ENCODE data around the gene FGD2. TPM values are rescaled to one million over a fixed set of nuclear protein-coding genes. Genes with fewer than 3 reads are reported as not detected.

FGD2 gene
- total and polyA plus RNA-seq, 7 donors: 3.7 to 40.8 (median 20.1) TPM

- peak overlapping the region in 1 of 4 donors; percentile 19 for H3K27ac ChIP-seq
- no peaks in the 10 kb centered on the region for H3K9me3 ChIP-seq
- intact Hi-C loops (cut with DNase I): no loop called here
- TF ChIP-seq, protein P1, sequence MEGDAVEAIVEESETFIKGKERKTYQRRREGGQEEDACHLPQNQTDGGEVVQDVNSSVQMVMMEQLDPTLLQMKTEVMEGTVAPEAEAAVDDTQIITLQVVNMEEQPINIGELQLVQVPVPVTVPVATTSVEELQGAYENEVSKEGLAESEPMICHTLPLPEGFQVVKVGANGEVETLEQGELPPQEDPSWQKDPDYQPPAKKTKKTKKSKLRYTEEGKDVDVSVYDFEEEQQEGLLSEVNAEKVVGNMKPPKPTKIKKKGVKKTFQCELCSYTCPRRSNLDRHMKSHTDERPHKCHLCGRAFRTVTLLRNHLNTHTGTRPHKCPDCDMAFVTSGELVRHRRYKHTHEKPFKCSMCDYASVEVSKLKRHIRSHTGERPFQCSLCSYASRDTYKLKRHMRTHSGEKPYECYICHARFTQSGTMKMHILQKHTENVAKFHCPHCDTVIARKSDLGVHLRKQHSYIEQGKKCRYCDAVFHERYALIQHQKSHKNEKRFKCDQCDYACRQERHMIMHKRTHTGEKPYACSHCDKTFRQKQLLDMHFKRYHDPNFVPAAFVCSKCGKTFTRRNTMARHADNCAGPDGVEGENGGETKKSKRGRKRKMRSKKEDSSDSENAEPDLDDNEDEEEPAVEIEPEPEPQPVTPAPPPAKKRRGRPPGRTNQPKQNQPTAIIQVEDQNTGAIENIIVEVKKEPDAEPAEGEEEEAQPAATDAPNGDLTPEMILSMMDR (IDR thresholded peaks at IDR 0.05): no peak
- no peak for TF ChIP-seq EP300 (IDR thresholded peaks at IDR 0.05)
- no peak overlapping the region for H3K4me3 ChIP-seq
- peaks cover 0 to 30% (median 24%) of the 10 kb centered on the region in 4 donors for H3K4me1 ChIP-seq
- peaks cover 71 to 82% (median 79%) of the 10 kb centered on the region in 4 donors for H3K36me3 ChIP-seq
- no peaks in the 10 kb centered on the region for H3K27me3 ChIP-seq
- no peak for DNase-seq
- 91 to 95% methylated on average over 7 of the region's 7 CpGs for WGBS, 2 donors
These were observed 30.0 kb upstream of the FGD2 start for GRCh38 chr6:36975231-36976006.

GRCh38 chr6:36976007-36976264, 29.5 kb upstream of the FGD2 start:
- Histone ChIP-seq H3K4me3 (no peak overlapping the region), H3K9me3 (no peaks in the 10 kb centered on the region), H3K27me3 (no peaks in the 10 kb centered on the region), H3K4me1 (peaks cover 0 to 35% (median 29%) of the 10 kb centered on the region in 4 donors), H3K27ac (peak overlapping the region in 1 of 4 donors; percentile 19), H3K36me3 (peaks cover 66 to 77% (median 73%) of the 10 kb centered on the region in 4 donors)
- TF ChIP-seq, protein P1 (IDR thresholded peaks at IDR 0.05): no peak
- no peak for TF ChIP-seq POLR2AphosphoS5 (IDR thresholded peaks at IDR 0.05)
- TF ChIP-seq EP300 (IDR thresholded peaks at IDR 0.05): no peak
- TF ChIP-seq POLR2A (IDR thresholded peaks at IDR 0.05): no peak
- 92 to 96% methylated on average over 4 of the region's 4 CpGs for WGBS, 2 donors
- no peak for DNase-seq
- intact Hi-C loops (cut with DNase I): no loop called here

DNA sequence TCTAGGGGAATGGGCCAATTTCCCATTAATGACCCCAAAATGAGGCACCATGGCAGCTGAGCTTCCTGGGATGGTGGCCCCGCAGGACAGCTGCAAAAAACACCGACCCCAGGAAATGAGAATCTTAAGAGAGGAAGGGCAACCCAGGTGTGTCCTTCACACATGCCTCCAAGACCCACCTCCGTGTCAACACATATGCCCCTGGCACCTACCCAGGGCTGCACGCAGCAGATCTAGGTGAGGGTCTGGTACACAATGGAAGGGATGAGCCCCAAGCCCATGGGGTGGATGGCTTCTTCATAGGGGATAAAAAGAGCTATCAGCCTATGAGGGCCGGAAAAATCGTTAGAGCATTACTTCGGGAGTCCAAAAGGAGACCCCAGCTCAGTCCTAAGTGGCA, 28.9 kb upstream of the FGD2 start:
- H3K36me3 ChIP-seq: peaks cover 60 to 71% (median 68%) of the 10 kb centered on the region in 4 donors
- H3K9me3 ChIP-seq: no peaks in the 10 kb centered on the region
- H3K27ac ChIP-seq: no peak overlapping the region
- intact Hi-C loops (cut with DNase I): no loop called here
- H3K4me3 ChIP-seq: no peak overlapping the region
- 94 to 97% methylated on average over 7 of the region's 7 CpGs for WGBS, 2 donors
- no peak for DNase-seq
- H3K27me3 ChIP-seq: no peaks in the 10 kb centered on the region
- TF ChIP-seq EP300 (IDR thresholded peaks at IDR 0.05) (no peak), POLR2A (IDR thresholded peaks at IDR 0.05) (no peak), POLR2AphosphoS5 (IDR thresholded peaks at IDR 0.05) (no peak)
- TF ChIP-seq, protein P1 (IDR thresholded peaks at IDR 0.05): no peak
- peaks cover 0 to 41% (median 35%) of the 10 kb centered on the region in 4 donors for H3K4me1 ChIP-seq

GRCh38 chr6:36976931-36977330, 28.5 kb upstream of the FGD2 start:
- Histone ChIP-seq H3K27ac (no peak overlapping the region), H3K9me3 (no peaks in the 10 kb centered on the region), H3K36me3 (peaks cover 56 to 67% (median 63%) of the 10 kb centered on the region in 4 donors), H3K4me1 (peaks cover 0 to 44% (median 39%) of the 10 kb centered on the region in 4 donors), H3K27me3 (no peaks in the 10 kb centered on the region), H3K4me3 (no peak overlapping the region)
- WGBS, 2 donors: 93 to 96% methylated on average over 6 of the region's 6 CpGs
- TF ChIP-seq POLR2A (IDR thresholded peaks at IDR 0.05) (no peak), EP300 (IDR thresholded peaks at IDR 0.05) (no peak), POLR2AphosphoS5 (IDR thresholded peaks at IDR 0.05) (no peak)
- TF ChIP-seq, protein P1 (IDR thresholded peaks at IDR 0.05): no peak
- no peak for DNase-seq
- intact Hi-C loops (cut with DNase I): no loop called here
